HG03354 (cell line): ENCODE measurements around the gene DNAAF5.

Source experiments
- ATAC-seq: cut with Tn5 transposase; IDR thresholded peaks from one replicate; pipeline ENCODE4 v1.9.1; 2021; ENCODE audit warnings: mild to moderate bottlenecking; ENCODE audit not compliant: unreplicated experiment, poor library complexity, severe bottlenecking

Gene DNAAF5

GRCh38 chr7:778271-778967, 51.9 kb downstream of the DNAAF5 start:
- ATAC-seq = no peak

GRCh38 chr7:778968-779451, 52.5 kb downstream of the DNAAF5 start:
- no peak for ATAC-seq

GRCh38 chr7:779480-779879, 53.0 kb downstream of the DNAAF5 start:
- ATAC-seq = no peak

GRCh38 chr7:780081-780480, 53.6 kb downstream of the DNAAF5 start:
- no peak for ATAC-seq

DNA sequence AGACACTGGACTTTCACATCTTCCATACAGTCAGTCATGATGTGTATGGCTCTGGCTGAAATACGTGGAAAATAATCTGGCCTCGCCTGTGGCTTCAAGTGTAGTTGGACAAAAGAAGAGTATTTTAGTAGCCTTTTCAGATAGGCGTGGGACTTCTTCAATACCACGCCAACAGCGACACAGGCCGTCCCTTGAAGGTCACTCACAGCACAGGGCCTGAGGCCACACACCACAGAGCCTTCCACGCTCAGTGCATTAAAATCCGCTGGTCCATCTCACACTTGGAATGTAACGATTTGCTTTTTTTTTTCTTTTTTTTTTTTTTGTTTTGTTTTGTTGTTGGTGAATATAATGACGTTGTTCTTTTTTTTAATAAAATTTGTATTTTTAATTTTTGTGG, 54.0 kb downstream of the DNAAF5 start:
- ATAC-seq = no peak

- ATAC-seq = no peak
These were observed 54.8 kb downstream of the DNAAF5 start for GRCh38 chr7:781186-781849.

DNA sequence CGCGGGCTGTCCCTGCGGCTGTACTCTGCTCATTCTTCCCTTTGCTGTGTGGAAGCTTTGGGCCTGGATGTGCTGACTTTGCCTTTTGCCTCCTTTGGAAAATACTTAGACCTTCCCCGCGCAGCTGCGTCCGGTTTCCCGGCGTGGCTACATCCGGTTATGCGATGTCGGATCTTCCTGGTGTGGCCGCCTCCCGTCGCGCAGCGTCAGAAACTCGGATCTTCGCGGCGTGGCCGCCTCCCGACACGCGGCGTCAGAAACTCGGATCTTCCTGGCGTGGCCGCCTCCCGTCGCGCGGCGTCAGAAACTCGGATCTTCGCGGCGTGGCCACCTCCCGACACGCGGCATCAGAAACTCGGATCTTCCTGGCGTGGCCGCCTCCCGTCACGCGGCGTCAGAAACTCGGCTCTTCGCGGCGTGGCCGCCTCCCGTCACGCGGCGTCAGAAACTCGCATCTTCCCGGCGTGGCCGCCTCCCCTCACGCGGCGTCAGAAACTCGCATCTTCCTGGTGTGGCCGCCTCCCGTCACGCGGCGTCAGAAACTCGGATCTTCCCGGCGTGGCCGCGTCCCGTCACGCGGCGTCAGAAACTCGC, 55.5 kb downstream of the DNAAF5 start:
- ATAC-seq = no peak

DNA sequence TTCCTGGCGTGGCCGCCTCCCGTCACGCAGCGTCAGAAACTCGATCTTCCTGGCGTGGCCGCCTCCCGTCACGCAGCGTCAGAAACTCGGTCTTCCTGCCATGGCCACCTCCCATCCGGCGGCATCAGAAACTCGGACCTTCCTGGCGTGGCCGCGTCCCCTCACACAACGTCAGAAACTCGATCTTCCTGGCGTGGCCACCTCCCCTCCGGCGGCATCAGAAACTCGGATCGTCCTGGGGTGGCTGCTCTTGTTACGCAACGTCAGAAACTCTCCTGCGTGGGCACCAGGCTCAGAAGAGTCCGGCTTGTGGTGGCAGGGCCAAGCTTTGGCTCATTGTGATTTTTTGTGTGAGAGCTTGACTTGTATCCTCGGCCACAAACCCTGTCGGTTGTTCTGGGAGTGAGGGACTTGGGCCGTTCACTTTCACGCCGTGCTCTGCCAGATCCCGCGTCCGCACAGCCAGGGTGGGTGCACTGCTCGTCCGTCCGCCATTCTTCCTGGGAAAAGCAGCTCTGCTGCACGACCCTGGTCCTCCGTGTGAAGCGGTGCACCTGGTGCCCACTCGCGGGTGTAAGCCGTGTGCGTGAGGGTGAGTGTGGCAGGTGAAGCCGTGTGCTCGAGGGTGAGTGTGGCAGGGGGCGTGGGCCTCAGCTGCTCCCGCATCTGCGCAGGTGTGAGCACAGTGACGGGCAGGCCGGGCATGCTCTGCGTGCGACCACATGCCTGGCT, 56.4 kb downstream of the DNAAF5 start:
- ATAC-seq = no peak

GRCh38 chr7:783556-784490, 57.3 kb downstream of the DNAAF5 start:
- ATAC-seq = no peak

DNA sequence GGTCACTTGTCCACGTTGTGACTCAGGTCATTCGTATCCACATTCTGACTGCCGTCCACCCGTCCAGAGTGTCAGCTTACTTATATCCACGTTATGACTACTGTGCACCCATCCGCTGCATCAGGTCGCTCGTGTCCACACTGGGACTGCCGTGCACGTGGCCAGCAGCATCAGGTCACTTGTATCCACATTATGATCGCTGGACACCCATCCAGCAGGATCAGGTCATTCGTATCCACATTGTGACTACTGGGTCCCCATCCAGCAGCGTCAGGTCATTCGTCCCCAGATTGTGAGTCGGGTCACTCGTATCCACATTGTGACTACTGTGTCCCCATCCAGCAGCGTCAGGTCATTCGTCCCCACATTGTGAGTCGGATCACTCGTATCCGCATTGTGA, 58.5 kb downstream of the DNAAF5 start:
- no peak for ATAC-seq

- ATAC-seq = no peak
These were observed 58.9 kb downstream of the DNAAF5 start for GRCh38 chr7:785416-785815.

DNA sequence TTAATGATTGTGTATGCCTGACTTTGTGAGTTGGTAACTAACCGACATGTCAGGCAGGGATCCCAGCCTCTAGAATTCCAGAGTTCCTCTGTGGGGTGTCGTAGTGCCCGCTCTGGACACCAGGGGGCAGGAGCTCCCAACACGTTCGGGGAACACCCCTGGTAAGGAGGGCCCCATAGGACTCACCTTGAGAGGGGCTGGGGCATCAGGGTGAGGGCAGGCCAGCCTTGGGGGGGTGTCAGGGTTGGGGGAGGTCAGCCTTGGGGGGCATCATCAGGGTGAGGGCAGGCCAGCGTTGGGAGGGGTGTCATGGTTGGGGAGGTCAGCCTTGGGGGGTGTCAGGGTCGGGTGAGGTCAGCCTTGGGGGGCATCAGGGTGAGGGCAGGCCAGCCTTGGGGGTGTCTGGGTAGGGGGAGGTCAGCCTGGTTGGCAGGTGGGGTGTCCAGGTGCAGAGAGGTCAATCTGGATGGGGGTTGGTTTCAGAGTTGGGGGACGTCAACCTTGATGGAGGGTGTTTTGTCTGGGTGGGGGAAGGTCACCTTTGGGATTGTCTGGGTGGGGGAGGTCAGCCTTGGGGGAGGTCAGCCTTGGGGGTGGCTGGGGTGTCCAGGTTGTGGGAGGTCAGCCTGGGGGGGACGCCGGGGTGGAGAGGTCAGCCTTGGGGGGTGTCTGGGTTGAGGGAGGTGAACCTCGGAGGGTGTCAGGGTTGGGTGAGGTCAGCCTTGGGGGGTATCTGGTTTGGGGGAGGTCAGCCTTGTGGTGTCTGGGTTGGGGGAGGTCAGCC, 60.2 kb downstream of the DNAAF5 start:
- no peak for ATAC-seq

DNA sequence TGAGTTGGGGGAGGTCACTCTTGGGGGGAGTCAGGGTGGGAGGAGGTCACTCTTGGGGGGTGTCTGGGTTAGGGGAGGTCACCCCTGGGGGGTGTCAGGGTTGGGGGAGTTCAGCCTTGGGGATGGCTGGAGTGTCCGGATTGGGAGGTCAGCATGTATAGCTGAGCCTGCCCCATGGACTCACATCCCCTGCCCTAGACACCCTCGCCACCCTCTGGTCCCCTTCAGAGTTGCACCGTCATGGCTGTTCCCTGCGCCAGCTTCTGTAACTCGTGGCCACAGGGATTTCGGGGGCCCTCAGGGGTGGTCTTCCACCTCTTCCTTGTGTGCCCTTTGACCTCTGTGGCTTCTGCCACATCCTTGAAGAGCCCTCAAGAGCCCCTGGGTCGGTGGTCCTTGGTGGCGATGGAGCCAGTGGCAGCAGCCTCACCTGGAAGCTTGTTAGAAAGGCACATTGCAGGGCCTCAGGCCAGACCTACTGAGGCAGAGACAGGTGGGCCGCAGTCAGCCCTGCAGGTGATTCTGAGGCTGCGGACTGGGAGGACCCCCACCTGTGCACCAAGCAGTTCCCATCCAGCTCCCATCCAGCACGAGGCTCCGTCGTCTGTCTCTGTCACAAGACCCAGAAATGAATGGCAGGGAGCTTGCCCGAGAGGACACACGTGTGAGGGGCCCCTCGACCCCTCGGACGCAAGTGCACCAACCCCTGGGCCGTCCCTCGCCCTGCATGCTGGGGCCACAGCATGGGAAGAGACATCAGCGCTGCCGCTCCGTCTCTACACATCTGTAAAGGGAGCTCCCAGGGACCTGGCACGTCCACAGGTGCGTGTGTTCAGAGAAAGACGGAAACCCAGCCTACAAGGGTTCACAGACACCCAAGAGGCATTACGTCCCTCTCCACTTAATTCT, 61.1 kb downstream of the DNAAF5 start:
- no peak for ATAC-seq

GRCh38 chr7:791519-791918, 65.0 kb downstream of the DNAAF5 start:
- no peak for ATAC-seq

DNA sequence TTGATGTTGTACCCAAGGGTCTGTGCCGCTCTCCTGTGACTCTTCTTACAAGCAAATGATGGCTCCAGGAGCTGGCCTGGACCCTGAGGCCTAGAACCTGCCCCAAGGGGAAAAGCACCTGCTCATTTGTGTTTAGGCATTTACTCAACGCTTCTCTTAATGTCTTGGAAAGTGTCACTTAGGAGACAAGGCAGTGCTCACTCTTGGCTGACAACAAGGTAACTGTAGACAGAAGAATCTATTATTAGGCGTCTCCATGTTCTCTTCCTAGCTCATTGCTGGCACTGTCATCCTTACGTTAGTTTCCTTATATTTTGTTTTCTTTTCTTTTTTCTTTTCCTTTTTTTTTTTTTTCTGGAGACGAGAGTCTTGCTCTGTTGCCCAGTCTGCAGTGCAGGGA, 67.7 kb downstream of the DNAAF5 start:
- ATAC-seq = no peak

GRCh38 chr7:794671-795329, 68.3 kb downstream of the DNAAF5 start:
- ATAC-seq = no peak
